ENCODE data around the gene PILRA.
"Not testable (repeated sequence)": the region's sequence is repeated elsewhere in the genome, so short reads cannot be mapped to it uniquely, and the experiment has no call there.

Gene PILRA

DNA sequence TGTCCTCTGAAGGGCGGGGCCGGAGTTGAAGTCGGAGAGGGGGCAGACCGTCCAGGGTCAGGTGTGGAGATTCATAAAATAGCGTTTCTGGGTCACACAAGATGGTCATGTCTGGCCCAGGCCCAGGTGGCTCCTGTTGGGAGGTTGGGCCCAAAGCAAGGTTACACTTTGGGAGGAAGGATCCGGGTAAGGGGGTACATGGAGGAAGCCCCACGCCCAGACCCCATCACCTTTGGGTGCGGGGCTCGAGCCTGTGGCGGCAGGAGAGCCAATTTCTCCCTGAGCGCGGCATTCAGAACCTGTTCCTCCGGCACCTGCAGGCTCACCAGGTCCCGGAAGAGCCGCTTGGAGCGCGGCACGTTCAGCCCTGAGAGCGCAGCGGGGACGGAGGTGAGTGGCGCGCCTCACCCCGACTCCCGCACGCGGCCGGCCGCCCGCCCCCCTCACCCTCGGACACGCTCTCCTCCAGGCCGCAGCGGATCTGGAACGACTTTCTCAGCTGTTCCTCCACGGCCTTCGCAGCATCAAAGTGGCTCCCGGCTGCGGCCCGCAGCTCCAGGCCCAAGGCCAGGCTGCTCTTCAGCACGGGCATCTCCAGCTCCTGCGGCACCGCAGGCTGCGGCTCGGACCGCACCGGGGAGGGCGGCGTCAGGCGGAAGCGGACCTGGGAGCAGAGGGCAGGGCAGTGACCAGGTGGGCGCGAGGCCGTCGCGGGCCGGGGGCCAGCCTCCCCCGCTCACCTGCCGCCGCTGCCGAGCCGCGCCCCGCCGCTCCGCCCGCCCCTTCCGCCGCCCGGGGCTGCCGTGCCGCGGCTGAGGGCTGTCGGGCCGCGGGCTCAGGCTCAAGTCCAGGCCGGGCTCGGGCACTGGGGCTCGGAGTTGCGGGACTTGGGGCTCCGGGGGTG is 62.4 kb downstream of the PILRA start:
- DNase-seq: peak in 3 of 5 experiments; percentile 20 to 73 (median 36)

DNA sequence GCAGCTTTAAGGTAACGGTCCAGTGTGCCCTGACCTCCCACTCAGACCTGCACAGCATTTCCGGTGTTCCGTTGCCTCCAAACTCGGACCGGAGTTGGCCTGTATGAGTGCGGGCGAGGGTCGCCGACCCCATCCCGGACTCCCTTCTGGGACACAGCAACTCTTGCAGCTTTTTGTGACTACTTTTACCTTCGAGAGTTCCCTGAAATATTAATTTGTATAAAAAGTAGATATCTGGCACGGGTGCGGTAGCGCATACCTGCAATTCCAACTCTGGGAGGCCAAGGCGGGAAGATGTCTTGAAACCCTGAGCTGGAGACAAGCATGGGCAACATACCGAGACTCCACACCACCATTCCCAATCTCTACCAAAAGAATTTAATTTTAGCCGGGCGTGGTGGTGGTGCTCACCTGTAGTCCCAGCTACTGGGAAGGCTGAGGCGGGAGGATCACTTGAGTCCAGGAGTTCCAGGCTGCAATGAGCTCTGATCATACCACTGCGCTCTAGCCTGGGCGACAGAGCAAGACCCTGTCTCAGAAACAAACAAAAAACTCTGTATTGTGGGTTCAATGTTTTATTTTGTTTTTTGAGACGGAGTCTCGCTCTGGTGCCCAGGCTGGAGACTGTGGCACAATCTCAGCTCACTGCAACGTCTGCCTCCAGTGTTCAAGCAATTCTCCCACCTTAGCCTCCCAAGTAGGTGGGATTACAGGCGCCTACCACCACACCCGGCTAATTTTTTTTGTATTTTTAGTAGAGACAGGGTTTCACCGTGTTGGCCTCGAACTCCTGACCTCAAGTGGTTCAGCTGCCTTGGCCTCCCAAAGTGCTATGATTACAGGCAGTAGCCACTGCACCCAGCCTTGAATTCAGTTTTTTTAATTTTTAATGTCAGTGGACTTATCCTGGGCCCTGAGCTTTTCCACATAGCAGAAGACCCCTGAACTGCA is 64.1 kb downstream of the PILRA start:
- DNase-seq: no peak

GRCh38 chr7:100438172-100438571 is 64.9 kb downstream of the PILRA start:
- no peak for DNase-seq

GRCh38 chr7:100438731-100439130 is 65.4 kb downstream of the PILRA start:
- DNase-seq: not testable (repeated sequence)

- not testable (repeated sequence) for DNase-seq
These were observed 66.0 kb downstream of the PILRA start for GRCh38 chr7:100439244-100439643.

- DNase-seq: no peak
These were observed 68.6 kb downstream of the PILRA start for GRCh38 chr7:100441641-100442535.

DNA sequence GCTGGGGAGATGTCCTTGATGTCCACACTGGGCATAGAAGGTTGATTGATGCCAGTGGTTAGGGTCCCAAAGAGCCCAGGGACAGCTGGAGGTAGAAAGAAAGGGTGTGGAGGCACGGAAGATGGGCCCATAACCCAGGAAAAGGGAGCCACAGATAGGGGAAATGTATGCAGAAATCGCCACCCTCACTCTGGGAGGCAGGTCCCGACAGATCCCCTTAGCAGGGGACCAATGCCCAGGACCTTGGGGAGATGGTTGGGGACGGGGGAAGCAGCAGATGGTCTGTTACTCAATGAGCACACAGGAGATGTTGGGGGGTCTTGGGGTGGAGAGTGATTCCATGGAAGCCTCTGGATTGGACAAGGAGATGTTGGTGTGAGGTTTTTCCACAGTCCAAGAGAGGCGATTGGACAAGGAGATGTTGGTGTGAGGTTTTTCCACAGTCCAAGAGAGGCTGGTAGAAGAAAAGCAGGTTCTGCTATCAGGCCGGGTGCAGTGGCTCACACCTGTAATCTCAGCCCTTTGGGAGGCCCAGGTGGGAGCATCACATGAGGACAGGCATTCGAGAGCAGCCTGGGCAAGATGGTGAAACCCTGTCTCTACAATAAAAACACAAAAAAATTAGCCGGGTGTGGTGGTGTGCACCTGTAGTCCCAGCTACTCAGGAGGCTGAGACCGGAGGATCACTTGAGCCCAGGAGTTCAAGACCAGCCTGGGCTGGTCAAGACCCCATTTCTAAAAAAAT is 70.0 kb downstream of the PILRA start:
- DNase-seq: no peak

DNA sequence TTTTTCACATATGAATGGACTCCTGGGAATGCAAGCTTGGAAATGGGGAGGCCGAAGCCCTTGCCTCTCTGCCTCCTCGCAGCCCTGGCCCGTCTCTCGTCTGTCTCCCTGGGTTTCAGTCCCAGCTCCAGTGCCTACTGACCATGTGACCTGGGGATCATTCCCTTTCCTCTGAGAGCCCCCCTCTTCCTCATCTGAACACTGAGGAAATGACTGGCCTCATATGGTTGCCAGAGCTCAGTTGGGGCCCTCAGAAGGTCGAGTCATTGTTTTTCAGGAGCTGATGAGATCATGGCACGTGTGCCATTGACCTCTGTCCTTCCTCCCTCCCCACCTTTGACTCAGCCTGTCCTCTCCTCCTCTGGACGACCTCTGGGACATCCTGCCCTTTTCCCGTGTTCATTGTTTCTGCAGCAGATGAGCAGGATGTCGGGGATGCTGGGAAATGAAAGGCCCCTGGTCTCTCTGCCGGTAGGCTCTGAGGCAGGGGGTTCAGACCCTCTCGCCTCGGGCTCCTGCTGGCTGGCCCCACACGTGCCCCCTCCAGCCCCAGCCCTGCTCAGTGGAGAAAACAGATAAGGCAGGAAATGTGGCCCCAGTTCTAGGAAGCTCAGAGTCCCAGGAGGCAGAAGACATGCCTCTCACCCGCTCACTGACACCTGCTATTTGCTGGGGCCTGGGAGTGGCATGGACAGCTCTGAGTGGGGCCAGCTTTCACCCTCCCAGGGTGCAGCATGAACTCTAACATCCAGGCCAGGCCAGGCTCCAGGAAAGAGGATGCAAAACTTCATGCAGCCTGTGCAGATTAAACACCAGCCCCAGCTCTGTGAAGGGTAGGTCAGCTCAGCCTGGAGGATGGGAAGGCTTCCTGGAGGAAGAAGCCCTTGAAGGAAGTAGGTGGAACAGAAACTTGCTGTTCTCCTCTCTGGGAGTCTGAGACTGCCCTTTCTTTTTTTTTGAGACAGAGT is 71.3 kb downstream of the PILRA start:
- DNase-seq: no peak

DNA sequence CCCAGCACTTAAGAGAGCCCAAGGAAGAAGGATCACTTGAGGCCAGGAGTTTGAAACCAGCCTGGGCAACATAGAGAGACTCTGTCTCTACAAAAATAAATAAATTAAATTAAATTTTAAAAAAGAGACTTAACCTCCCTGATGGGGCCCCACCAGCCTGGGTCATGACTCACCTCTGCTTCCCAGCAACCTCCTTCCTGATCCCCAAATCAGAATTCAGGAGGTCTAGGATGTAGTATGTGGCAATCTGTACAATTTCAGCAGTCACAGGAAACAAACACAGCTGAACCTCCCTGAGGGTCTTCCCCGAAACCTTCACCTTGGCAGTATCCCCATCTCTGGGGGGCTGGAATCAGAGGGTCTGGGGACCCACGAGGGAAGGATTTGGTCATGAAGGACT is 72.8 kb downstream of the PILRA start:
- DNase-seq: no peak

DNA sequence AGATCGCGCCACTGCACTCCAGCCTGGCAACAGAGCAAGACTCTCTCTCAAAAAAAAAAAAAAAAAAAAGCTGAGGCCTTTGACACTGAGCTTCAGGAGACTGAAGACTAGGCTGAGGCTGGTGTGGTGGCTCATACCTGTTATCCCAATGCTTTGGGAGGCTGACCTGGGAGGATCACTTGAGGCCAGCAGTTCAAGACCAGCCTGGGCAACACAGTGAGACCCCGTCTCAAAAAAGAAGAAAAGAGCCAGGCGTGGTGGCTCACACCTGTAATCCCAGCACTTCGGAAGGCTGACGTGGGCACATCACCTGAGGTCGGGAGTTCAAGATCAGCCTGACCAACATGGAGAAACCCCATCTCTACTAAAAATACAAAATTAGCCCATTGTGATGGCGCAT is 74.1 kb downstream of the PILRA start:
- not testable (repeated sequence) for DNase-seq

- DNase-seq: no peak
These were observed 76.0 kb downstream of the PILRA start for GRCh38 chr7:100449190-100449795.

Data from T-helper 2 cell (primary cell).